Stimulated activated memory B cell treated with anti-CD40 and anti-IgM and Interleukin-4, amounts not matched to agents 10 μg/mL and 1 μg/mL and 100 μg/mL, for 72 hours (primary cell): ENCODE results near the gene PIKFYVE.

Experiments used
- ATAC-seq: fragments of 150-1000 bp; cut with Tn5 transposase; 2 replicates; pipeline ENCODE4 v1.10.0; 2021
- H3K27ac Mint-ChIP-seq: one replicate; pipeline ENCODE4 v1.8.0; 2022; ENCODE audit warnings: mild to moderate bottlenecking, mixed read lengths
- H3K27me3 Mint-ChIP-seq: one replicate; pipeline ENCODE4 v1.8.0; 2022; ENCODE audit warnings: mixed read lengths
- H3K36me3 Mint-ChIP-seq: one replicate; pipeline ENCODE4 v1.8.0; 2022; ENCODE audit warnings: mixed read lengths
- H3K4me1 Mint-ChIP-seq: one replicate; pipeline ENCODE4 v1.8.0; 2022; ENCODE audit warnings: mixed read lengths
- H3K4me3 Mint-ChIP-seq: one replicate; pipeline ENCODE4 v1.8.0; 2022; ENCODE audit warnings: mild to moderate bottlenecking, moderate library complexity, mixed read lengths
- H3K9me3 Mint-ChIP-seq: one replicate; pipeline ENCODE4 v1.8.0; 2022; ENCODE audit warnings: mixed read lengths

Gene PIKFYVE

GRCh38 chr2:208304695-208305094 lies 38.6 kb downstream of the PIKFYVE start:
- ATAC-seq, result no peak
- Mint-ChIP-seq H3K36me3 (peaks cover 56% of the 10 kb centered on the region), H3K27me3 (no peaks in the 10 kb centered on the region), H3K4me3 (no peak overlapping the region), H3K4me1 (peaks cover 6% of the 10 kb centered on the region), H3K27ac (peak overlapping the region; percentile 14), H3K9me3 (no peaks in the 10 kb centered on the region)

DNA sequence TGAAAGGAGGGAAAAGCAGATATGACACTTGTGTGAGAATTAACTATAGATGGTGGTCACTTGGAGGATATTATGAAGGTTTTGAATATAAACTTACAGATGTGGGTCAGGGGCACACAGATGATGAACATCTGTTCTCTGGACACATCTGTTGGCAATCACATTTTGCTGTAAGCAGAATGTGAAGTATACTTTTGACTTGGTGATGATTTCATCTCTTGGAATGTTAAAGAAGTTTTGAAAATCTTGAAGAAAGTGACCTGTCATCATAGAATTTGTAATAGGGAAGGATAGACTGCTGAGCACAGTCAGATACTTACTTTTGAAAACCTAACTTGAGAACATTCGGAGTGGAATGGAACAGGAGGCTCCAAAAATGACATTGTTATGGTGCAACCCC lies 40.2 kb downstream of the PIKFYVE start:
- no peak for ATAC-seq
- peaks cover 47% of the 10 kb centered on the region for H3K36me3 Mint-ChIP-seq
- no peak overlapping the region for H3K4me3 Mint-ChIP-seq
- H3K4me1 Mint-ChIP-seq, result peaks cover 16% of the 10 kb centered on the region
- H3K27ac Mint-ChIP-seq, result peak overlapping the region; percentile 29
- no peaks in the 10 kb centered on the region for H3K9me3 Mint-ChIP-seq
- H3K27me3 Mint-ChIP-seq, result no peaks in the 10 kb centered on the region

- Mint-ChIP-seq H3K27me3 (no peaks in the 10 kb centered on the region), H3K4me1 (peaks cover 47% of the 10 kb centered on the region), H3K36me3 (peaks cover 30% of the 10 kb centered on the region), H3K4me3 (peak overlapping the region; percentile 61), H3K27ac (peak overlapping the region; percentile 83), H3K9me3 (no peaks in the 10 kb centered on the region)
- peak; percentile 64 for ATAC-seq
These were observed 45.3 kb downstream of the PIKFYVE start for GRCh38 chr2:208311321-208311720.

DNA sequence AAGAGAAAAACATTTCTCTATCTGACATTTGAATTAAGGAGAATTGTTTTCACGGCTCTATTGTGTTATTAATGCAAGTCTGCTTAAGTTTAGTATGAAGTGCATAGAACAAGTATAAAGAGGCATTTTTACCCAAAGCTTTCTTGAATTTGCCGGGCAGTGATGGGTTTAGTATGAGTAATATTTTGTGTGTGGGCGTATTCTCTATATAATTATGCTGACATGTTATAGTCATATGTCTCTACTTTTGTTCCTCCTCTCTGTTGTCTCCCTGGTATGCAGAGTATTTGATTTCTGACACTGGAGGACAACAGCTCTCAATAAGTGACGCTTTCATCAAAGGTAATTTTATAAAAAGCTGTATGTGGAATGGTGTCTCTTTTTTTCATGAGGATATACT lies 45.9 kb downstream of the PIKFYVE start:
- Mint-ChIP-seq H3K36me3 (peaks cover 31% of the 10 kb centered on the region), H3K4me3 (peak overlapping the region; percentile 86), H3K27ac (peak overlapping the region; percentile 83), H3K27me3 (no peaks in the 10 kb centered on the region), H3K4me1 (peaks cover 51% of the 10 kb centered on the region), H3K9me3 (no peaks in the 10 kb centered on the region)
- peak; percentile 78 for ATAC-seq

- peaks cover 26% of the 10 kb centered on the region for H3K36me3 Mint-ChIP-seq
- no peaks in the 10 kb centered on the region for H3K27me3 Mint-ChIP-seq
- ATAC-seq, result peak; percentile 90
- H3K27ac Mint-ChIP-seq, result peak overlapping the region; percentile 83
- peaks cover 70% of the 10 kb centered on the region for H3K4me1 Mint-ChIP-seq
- H3K9me3 Mint-ChIP-seq, result no peaks in the 10 kb centered on the region
- H3K4me3 Mint-ChIP-seq, result peak overlapping the region; percentile 56
These were observed 49.2 kb downstream of the PIKFYVE start for GRCh38 chr2:208315081-208315788.

GRCh38 chr2:208318127-208318526 lies 52.1 kb downstream of the PIKFYVE start:
- no peak for ATAC-seq
- Mint-ChIP-seq H3K27ac (peak overlapping the region; percentile 68), H3K36me3 (peaks cover 28% of the 10 kb centered on the region), H3K4me3 (peak overlapping the region; percentile 33), H3K9me3 (no peaks in the 10 kb centered on the region), H3K27me3 (no peaks in the 10 kb centered on the region), H3K4me1 (peaks cover 52% of the 10 kb centered on the region)

DNA sequence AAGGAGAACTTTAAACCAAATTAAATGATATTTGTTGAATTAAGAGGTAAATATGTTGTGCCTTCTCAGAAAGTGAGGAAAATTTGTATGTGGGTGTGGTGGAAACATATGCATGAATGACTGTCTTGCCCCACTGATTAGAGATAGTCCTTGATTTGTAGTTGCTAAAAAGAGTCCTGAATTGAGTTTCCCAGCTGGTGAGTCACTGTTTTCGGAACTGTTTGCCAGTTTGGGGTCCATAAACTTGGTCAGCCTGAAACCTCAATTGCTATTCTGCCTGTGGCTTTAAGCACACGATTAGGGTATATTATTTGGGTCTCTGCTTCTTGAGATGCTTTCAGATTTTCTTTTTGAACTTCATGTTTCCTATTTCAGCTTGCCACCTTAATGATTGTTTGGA lies 53.3 kb downstream of the PIKFYVE start:
- H3K4me1 Mint-ChIP-seq, result peaks cover 45% of the 10 kb centered on the region
- peaks cover 35% of the 10 kb centered on the region for H3K36me3 Mint-ChIP-seq
- peak overlapping the region; percentile 68 for H3K27ac Mint-ChIP-seq

GRCh38 chr2:208320686-208321085 lies 54.6 kb downstream of the PIKFYVE start:
- no peaks in the 10 kb centered on the region for H3K27me3 Mint-ChIP-seq
- ATAC-seq, result peak; percentile 93
- H3K4me1 Mint-ChIP-seq, result peaks cover 37% of the 10 kb centered on the region
- peak overlapping the region; percentile 87 for H3K27ac Mint-ChIP-seq
- peaks cover 44% of the 10 kb centered on the region for H3K36me3 Mint-ChIP-seq
- H3K9me3 Mint-ChIP-seq, result no peaks in the 10 kb centered on the region
- H3K4me3 Mint-ChIP-seq, result peak overlapping the region; percentile 26

More for the DNA sequence above, 53.3 kb downstream of the PIKFYVE start:
- peak overlapping the region; percentile 32 for H3K4me3 Mint-ChIP-seq
- no peaks in the 10 kb centered on the region for H3K27me3 Mint-ChIP-seq
- ATAC-seq, result peak; percentile 41
- H3K9me3 Mint-ChIP-seq, result no peaks in the 10 kb centered on the region

GRCh38 chr2:208326016-208326415 lies 60.0 kb downstream of the PIKFYVE start:
- peaks cover 21% of the 10 kb centered on the region for H3K4me1 Mint-ChIP-seq
- peak overlapping the region; percentile 60 for H3K27ac Mint-ChIP-seq
- ATAC-seq, result no peak
- peaks cover 56% of the 10 kb centered on the region for H3K36me3 Mint-ChIP-seq
- no peaks in the 10 kb centered on the region for H3K9me3 Mint-ChIP-seq
- no peak overlapping the region for H3K4me3 Mint-ChIP-seq
- no peaks in the 10 kb centered on the region for H3K27me3 Mint-ChIP-seq

DNA sequence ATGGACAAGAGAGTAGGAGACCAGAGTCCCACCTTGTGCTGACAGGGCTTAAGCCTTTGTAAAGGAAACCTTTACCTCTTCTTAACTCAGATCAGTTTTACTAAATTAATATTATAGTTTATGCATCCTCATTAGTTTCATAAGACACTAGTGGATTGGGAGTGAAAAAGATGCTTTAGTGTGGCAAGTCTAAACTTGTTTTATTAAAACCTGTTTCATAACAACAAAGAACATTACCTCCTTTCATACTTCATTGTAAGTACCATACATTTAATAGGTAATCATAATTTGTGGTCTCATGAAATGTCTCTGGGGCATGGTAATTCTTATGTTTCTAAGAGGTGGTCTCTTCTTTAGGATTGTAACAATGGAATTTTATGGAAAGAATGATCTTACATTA lies 63.4 kb downstream of the PIKFYVE start:
- H3K4me1 Mint-ChIP-seq, result peaks cover 18% of the 10 kb centered on the region
- H3K4me3 Mint-ChIP-seq, result no peak overlapping the region
- H3K27ac Mint-ChIP-seq, result no peak overlapping the region
- ATAC-seq, result no peak
- H3K9me3 Mint-ChIP-seq, result no peaks in the 10 kb centered on the region
- H3K36me3 Mint-ChIP-seq, result peaks cover 47% of the 10 kb centered on the region
- no peaks in the 10 kb centered on the region for H3K27me3 Mint-ChIP-seq

DNA sequence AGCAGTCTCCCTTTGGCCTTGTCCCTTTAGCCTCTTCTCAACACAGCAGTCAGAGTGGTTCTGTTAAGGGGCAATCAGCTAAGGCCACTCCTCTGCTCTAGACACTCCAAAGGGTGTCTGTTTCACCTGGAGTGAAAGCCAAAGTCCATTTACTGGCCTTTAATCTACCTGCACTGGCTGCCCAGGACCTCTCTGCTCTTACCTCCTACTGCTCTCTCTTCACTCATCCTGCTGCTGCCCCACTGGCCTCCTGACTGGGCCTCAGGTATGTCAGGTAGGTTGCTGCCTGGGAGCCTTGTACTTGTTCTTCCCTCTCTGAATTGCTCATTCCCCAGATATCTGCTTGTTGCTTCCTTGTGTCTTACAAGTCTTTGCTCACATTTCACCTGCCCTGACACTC lies 68.2 kb downstream of the PIKFYVE start:
- no peaks in the 10 kb centered on the region for H3K9me3 Mint-ChIP-seq
- peak overlapping the region; percentile 64 for H3K27ac Mint-ChIP-seq
- H3K4me1 Mint-ChIP-seq, result peaks cover 7% of the 10 kb centered on the region
- no peak for ATAC-seq
- peaks cover 36% of the 10 kb centered on the region for H3K36me3 Mint-ChIP-seq
- no peak overlapping the region for H3K4me3 Mint-ChIP-seq
- no peaks in the 10 kb centered on the region for H3K27me3 Mint-ChIP-seq

GRCh38 chr2:208346756-208347155 lies 80.7 kb downstream of the PIKFYVE start:
- Mint-ChIP-seq H3K27ac (no peak overlapping the region), H3K36me3 (peaks cover 50% of the 10 kb centered on the region), H3K4me1 (no peaks in the 10 kb centered on the region), H3K27me3 (no peaks in the 10 kb centered on the region), H3K9me3 (no peaks in the 10 kb centered on the region), H3K4me3 (no peak overlapping the region)
- no peak for ATAC-seq

- H3K36me3 Mint-ChIP-seq, result peaks cover 65% of the 10 kb centered on the region
- H3K27ac Mint-ChIP-seq, result no peak overlapping the region
- no peaks in the 10 kb centered on the region for H3K27me3 Mint-ChIP-seq
- H3K4me3 Mint-ChIP-seq, result no peak overlapping the region
- H3K9me3 Mint-ChIP-seq, result no peaks in the 10 kb centered on the region
- no peaks in the 10 kb centered on the region for H3K4me1 Mint-ChIP-seq
- no peak for ATAC-seq
These were observed 84.6 kb downstream of the PIKFYVE start for GRCh38 chr2:208350610-208351009.

DNA sequence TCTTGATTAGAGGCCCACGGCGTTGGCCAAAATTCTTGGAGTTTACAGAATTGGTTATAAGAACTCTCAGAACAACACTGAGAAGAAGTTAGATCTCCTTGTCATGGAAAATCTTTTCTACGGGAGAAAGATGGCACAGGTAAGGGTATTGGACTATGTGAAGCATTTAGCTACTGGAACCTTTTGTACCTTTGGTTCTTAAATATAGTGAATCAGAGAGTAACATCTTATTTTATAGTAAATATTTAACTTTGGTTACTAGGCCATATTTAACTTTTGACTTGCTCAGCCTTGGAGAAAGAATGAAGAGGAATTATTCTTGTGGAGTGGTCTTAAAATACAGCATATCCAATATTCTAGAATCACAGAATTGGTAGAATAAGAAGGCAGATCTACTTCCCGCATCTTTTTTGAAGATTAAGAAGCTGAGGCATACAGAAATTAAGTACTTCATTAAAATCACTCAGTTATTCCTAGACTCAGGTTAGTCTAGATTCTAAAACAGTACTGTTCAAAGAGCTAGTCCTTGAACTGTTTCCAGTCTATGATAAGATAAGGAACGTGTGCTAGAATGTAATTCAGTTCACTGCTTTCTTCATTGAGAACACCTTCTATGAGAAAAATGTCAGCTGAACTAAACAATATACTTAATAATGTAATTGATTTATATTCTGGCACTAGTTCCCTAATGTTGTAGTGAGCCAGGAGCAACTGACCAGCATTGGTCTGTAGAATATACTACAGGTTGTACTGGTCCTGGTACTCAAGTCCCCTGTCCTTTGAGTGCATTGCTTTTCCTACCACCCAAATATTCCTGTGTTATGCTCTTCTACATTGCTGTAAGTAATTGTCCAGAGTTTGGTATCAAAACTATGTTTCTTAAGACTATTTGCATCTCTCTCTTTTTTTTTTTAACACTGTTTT lies 86.9 kb downstream of the PIKFYVE start:
- no peaks in the 10 kb centered on the region for H3K27me3 Mint-ChIP-seq
- no peak overlapping the region for H3K27ac Mint-ChIP-seq
- no peak for ATAC-seq
- no peaks in the 10 kb centered on the region for H3K9me3 Mint-ChIP-seq
- H3K4me1 Mint-ChIP-seq, result no peaks in the 10 kb centered on the region
- H3K4me3 Mint-ChIP-seq, result no peak overlapping the region
- H3K36me3 Mint-ChIP-seq, result peaks cover 57% of the 10 kb centered on the region

GRCh38 chr2:208354964-208355381 lies 88.9 kb downstream of the PIKFYVE start:
- Mint-ChIP-seq H3K9me3 (no peaks in the 10 kb centered on the region), H3K27ac (no peak overlapping the region), H3K36me3 (peaks cover 55% of the 10 kb centered on the region), H3K27me3 (no peaks in the 10 kb centered on the region), H3K4me3 (no peak overlapping the region), H3K4me1 (no peaks in the 10 kb centered on the region)
- no peak for ATAC-seq
